ENCODE data around the gene CNKSR2.
A peak's percentile ranks its signal among the peaks of the same experiment; 100 is the strongest.

The CNKSR2 gene

GRCh38 chrX:21438792-21439191, 64.6 kb downstream of the CNKSR2 start:
- H2AFZ ChIP-seq (ENCODE audit: low read length): no peak overlapping the region
- no peaks in the 10 kb centered on the region for H3K9me2 ChIP-seq (replicated peaks; ENCODE audit: insufficient read depth, low read length)
- no peaks in the 10 kb centered on the region for H3K4me1 ChIP-seq (ENCODE audit: low read length)
- TF ChIP-seq EZH2 (optimal IDR thresholded peaks at IDR 0.05; ENCODE audit: low read depth, low read length) (no peak), EZH2phosphoT487 (IDR thresholded peaks at IDR 0.05; ENCODE audit: low read length) (no peak), CTCF (IDR thresholded peaks at IDR 0.05; ENCODE audit: low read length) (no peak)
- no peak overlapping the region for H3K9ac ChIP-seq (ENCODE audit: low read length)
- H3K27ac ChIP-seq (ENCODE audit: low read length): peak overlapping the region; percentile 37; the same call in 1 of the 2 replicates
- H3K36me3 ChIP-seq (replicated peaks; ENCODE audit: insufficient read depth, low read length): no peaks in the 10 kb centered on the region
- H3F3A ChIP-seq (ENCODE audit: insufficient read depth, low read length): no peaks in the 10 kb centered on the region
- no peaks in the 10 kb centered on the region for H3K79me2 ChIP-seq (ENCODE audit: low read length)
- H3K9me3 ChIP-seq (replicated peaks; ENCODE audit: insufficient read depth, low read length): no peaks in the 10 kb centered on the region
- peak; percentile 44 for DNase-seq
- no peaks in the 10 kb centered on the region for H3K27me3 ChIP-seq (replicated peaks; ENCODE audit: insufficient read depth, low read length)
- H4K20me1 ChIP-seq (ENCODE audit: insufficient read depth, low read length): no peaks in the 10 kb centered on the region
- H3K4me2 ChIP-seq (ENCODE audit: low read depth, low read length): peak overlapping the region; percentile 41
- H3K4me3 ChIP-seq (ENCODE audit: low read length): no peak overlapping the region

GRCh38 chrX:21440911-21441310, 66.7 kb downstream of the CNKSR2 start:
- Histone ChIP-seq H3K27me3 (replicated peaks; ENCODE audit: insufficient read depth, low read length) (no peaks in the 10 kb centered on the region), H3K9me3 (replicated peaks; ENCODE audit: insufficient read depth, low read length) (no peaks in the 10 kb centered on the region), H2AFZ (ENCODE audit: low read length) (no peak overlapping the region), H3F3A (ENCODE audit: insufficient read depth, low read length) (no peaks in the 10 kb centered on the region), H3K27ac (ENCODE audit: low read length) (no peak overlapping the region), H3K79me2 (ENCODE audit: low read length) (no peaks in the 10 kb centered on the region), H3K4me2 (ENCODE audit: low read depth, low read length) (no peak overlapping the region), H3K4me3 (ENCODE audit: low read length) (no peak overlapping the region), H3K4me1 (ENCODE audit: low read length) (no peaks in the 10 kb centered on the region), H3K36me3 (replicated peaks; ENCODE audit: insufficient read depth, low read length) (no peaks in the 10 kb centered on the region), H3K9ac (ENCODE audit: low read length) (no peak overlapping the region), H4K20me1 (ENCODE audit: insufficient read depth, low read length) (no peaks in the 10 kb centered on the region), H3K9me2 (replicated peaks; ENCODE audit: insufficient read depth, low read length) (no peaks in the 10 kb centered on the region)
- DNase-seq: no peak
- TF ChIP-seq EZH2phosphoT487 (IDR thresholded peaks at IDR 0.05; ENCODE audit: low read length) (no peak), EZH2 (optimal IDR thresholded peaks at IDR 0.05; ENCODE audit: low read depth, low read length) (no peak), CTCF (IDR thresholded peaks at IDR 0.05; ENCODE audit: low read length) (no peak)

GRCh38 chrX:21457718-21458117, 83.5 kb downstream of the CNKSR2 start:
- Histone ChIP-seq H3K9me3 (replicated peaks; ENCODE audit: insufficient read depth, low read length) (no peaks in the 10 kb centered on the region), H3K36me3 (replicated peaks; ENCODE audit: insufficient read depth, low read length) (no peaks in the 10 kb centered on the region), H3K9ac (ENCODE audit: low read length) (no peak overlapping the region), H3K4me2 (ENCODE audit: low read depth, low read length) (no peak overlapping the region), H3K4me3 (ENCODE audit: low read length) (no peak overlapping the region), H3K27me3 (replicated peaks; ENCODE audit: insufficient read depth, low read length) (no peaks in the 10 kb centered on the region), H3K79me2 (ENCODE audit: low read length) (no peaks in the 10 kb centered on the region), H3K4me1 (ENCODE audit: low read length) (no peaks in the 10 kb centered on the region), H3K27ac (ENCODE audit: low read length) (no peak overlapping the region), H4K20me1 (ENCODE audit: insufficient read depth, low read length) (no peaks in the 10 kb centered on the region), H2AFZ (ENCODE audit: low read length) (no peak overlapping the region), H3K9me2 (replicated peaks; ENCODE audit: insufficient read depth, low read length) (no peaks in the 10 kb centered on the region), H3F3A (ENCODE audit: insufficient read depth, low read length) (no peaks in the 10 kb centered on the region)
- TF ChIP-seq EZH2 (optimal IDR thresholded peaks at IDR 0.05; ENCODE audit: low read depth, low read length) (no peak), CTCF (IDR thresholded peaks at IDR 0.05; ENCODE audit: low read length) (no peak), EZH2phosphoT487 (IDR thresholded peaks at IDR 0.05; ENCODE audit: low read length) (no peak)
- DNase-seq: no peak
